Smooth muscle cell (in vitro differentiated cells): ENCODE results near the gene RER1. TPM values are rescaled to one million over a fixed set of nuclear protein-coding genes. Genes with fewer than 3 reads are reported as not detected.

ENCODE experiments used
- DNase-seq: peaks from one replicate; lab custom pipeline; 2025; ENCODE audit not compliant: unreplicated experiment; lab: John Stamatoyannopoulos, UW
- H2AFZ ChIP-seq: fragments of 200-600 bp; sonication (generic); 2 replicates; pipeline ENCODE4 v1.6.0; 2016; ENCODE audit warnings: antibody characterized with exemption, low read depth, mild to moderate bottlenecking
- H3F3A ChIP-seq: fragments of 200-600 bp; sonication (generic); 2 replicates; pipeline ENCODE4 v1.6.0; 2017; ENCODE audit warnings: antibody characterized with exemption, low read depth
- H3K27ac ChIP-seq: fragments of 200-600 bp; sonication (generic); 2 replicates; pipeline ENCODE4 v1.5.1; 2016; ENCODE audit warnings: low read depth, mild to moderate bottlenecking
- H3K27me3 ChIP-seq: fragments of 200-600 bp; sonication (generic); 2 replicates; pipeline ENCODE4 v1.6.1; 2016; ENCODE audit warnings: low read depth, mild to moderate bottlenecking
- H3K36me3 ChIP-seq: fragments of 200-600 bp; sonication (generic); 2 replicates; pipeline ENCODE4 v1.5.1; 2016; ENCODE audit warnings: low read depth
- H3K4me1 ChIP-seq: fragments of 200-600 bp; sonication (generic); 2 replicates; pipeline ENCODE4 v1.5.1; 2016; ENCODE audit warnings: low read depth
- H3K4me2 ChIP-seq: fragments of 200-600 bp; sonication (generic); 2 replicates; pipeline ENCODE4 v1.6.0; 2016; ENCODE audit warnings: mild to moderate bottlenecking
- H3K4me3 ChIP-seq: fragments of 200-600 bp; sonication (generic); 2 replicates; pipeline ENCODE4 v1.5.1; 2016; ENCODE audit warnings: mild to moderate bottlenecking
- H3K79me2 ChIP-seq: fragments of 200-600 bp; sonication (generic); 2 replicates; pipeline ENCODE4 v1.6.0; 2016; ENCODE audit warnings: low read depth, mild to moderate bottlenecking
- H3K9ac ChIP-seq: fragments of 200-600 bp; sonication (generic); 2 replicates; pipeline ENCODE4 v1.6.0; 2016; ENCODE audit warnings: low read depth
- H3K9me3 ChIP-seq: fragments of 200-600 bp; sonication (generic); replicated peaks from 2 replicates; pipeline ENCODE4 v1.5.1; 2016; ENCODE audit warnings: low read depth
- H4K20me1 ChIP-seq: fragments of 200-600 bp; sonication (generic); 2 replicates; pipeline ENCODE4 v1.6.0; 2016; ENCODE audit warnings: low read depth
- CTCF ChIP-seq: fragments of 200-600 bp; sonication (generic); IDR thresholded peaks from 2 replicates; pipeline ENCODE4 v1.5.1; 2017; ENCODE audit warnings: borderline replicate concordance, mild to moderate bottlenecking, antibody characterized with exemption; ENCODE audit not compliant: insufficient read depth, poor library complexity, severe bottlenecking
- WGBS: methylation state at CpG from one replicate; pipeline ENCODE4 v1.1.7; 2016; ENCODE audit warnings: low lambda C conversion rate; 5-methylcytosine and 5-hydroxymethylcytosine counted together
- polyA plus RNA-seq: library from polyadenylated mRNA; unstranded; fragments of >200 nt; fragmentation: Nextera tagmentation; extraction: Ambion mirVana; gene quantifications from 2 replicates; pipeline ENCODE4 v1.2.1, GENCODE V29; 2016
- total RNA-seq: library from RNA; depleted of rRNA; stranded (reverse); fragments of >200 nt; gene quantifications from 2 replicates; pipeline ENCODE4 v1.2.3, GENCODE V29; 2014

RER1 gene
- total and polyA plus RNA-seq, 2 experiments from 2014 or later = 101 to 269 TPM

DNA sequence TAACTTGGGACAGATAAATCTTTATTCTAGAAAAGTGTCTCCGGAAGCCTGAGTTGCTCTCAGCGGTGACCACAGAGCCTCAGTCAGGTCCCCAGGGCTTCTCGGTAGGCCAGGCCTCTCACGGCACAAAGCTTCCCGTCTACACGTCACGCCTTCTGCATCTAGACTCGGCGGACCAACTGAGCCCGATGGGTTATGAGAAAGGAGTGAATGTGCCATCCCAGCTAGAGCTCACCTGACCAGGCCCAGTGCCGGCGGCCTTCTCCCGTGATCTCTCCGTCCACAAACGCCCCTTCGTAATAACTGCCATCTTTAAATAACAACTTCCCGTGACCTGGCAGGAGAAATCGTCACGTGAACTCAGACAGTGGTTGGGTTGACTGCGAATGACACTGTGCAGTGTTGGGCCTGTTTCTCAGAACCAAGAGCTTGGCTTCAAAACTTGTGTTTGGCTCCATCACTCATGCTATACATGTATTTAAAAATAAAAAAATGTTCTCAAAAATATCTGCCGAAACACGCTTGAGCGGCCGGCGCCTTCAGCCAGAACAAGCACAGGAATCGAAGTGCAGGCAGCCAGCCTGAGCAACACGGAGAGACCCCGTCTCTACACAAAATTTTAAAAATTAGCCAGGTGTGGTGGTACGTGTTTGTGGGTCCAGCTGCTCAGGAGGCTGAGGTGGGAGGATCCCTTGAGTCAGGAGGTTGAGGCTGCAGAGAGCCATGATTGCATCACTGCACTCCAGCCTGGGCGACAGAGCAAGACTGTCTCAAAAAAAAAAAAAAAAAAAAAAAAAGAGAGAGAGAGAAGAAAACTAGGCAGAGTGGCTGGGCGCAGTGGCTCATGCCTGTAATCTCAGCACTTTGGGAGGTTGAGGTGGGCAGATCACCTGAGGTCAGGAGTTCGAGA, 3.4 kb upstream of the RER1 start:
- 97% methylated on average over 32 of the region's 32 CpGs for WGBS
- no peak overlapping the region for H3K9ac ChIP-seq

DNA sequence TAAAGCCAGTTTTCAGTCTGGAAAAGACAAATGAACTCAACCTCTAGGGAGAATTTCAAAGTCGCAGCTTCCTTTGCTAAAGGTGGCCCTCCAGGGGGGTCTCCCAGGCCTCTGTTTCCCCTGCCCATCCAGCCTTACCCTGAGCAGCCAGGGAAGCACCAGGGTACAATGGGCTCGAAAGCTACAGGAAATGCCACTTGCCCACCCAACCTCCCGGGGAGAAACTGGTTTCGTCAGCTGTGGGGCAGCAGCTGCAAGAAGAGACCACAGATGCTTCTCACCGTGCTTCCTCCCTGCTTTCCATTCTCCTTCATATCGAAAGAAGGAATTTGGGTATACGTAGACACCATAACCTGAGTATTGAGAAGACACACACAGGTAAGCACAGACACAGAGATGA, 2.0 kb upstream of the RER1 start:
- Histone ChIP-seq H4K20me1 (peaks cover 23% of the 10 kb centered on the region), H3K4me3 (no peak overlapping the region), H3K79me2 (peaks cover 44% of the 10 kb centered on the region), H3K4me1 (peaks cover 6% of the 10 kb centered on the region), H3K27me3 (no peaks in the 10 kb centered on the region), H3F3A (no peaks in the 10 kb centered on the region), H3K4me2 (no peak overlapping the region), H3K36me3 (no peaks in the 10 kb centered on the region), H2AFZ (no peak overlapping the region), H3K27ac (no peak overlapping the region), H3K9ac (no peak overlapping the region), H3K9me3 (no peaks in the 10 kb centered on the region)
- TF ChIP-seq CTCF = no peak
- 98% methylated on average over 7 of the region's 7 CpGs for WGBS
- DNase-seq = no peak

More for the DNA sequence above, 3.4 kb upstream of the RER1 start:
- no peak overlapping the region for H3K4me3 ChIP-seq
- no peak for TF ChIP-seq CTCF
- no peak overlapping the region for H3K4me2 ChIP-seq
- H4K20me1 ChIP-seq = peaks cover 9% of the 10 kb centered on the region
- DNase-seq = no peak
- H3K27me3 ChIP-seq = no peaks in the 10 kb centered on the region
- no peaks in the 10 kb centered on the region for H3K36me3 ChIP-seq
- H2AFZ ChIP-seq = no peak overlapping the region
- H3K79me2 ChIP-seq = peaks cover 31% of the 10 kb centered on the region
- peaks cover 6% of the 10 kb centered on the region for H3K4me1 ChIP-seq
- no peak overlapping the region for H3K27ac ChIP-seq
- no peaks in the 10 kb centered on the region for H3K9me3 ChIP-seq
- H3F3A ChIP-seq = no peaks in the 10 kb centered on the region

GRCh38 chr1:2391931-2392509, 379 bp downstream of the RER1 start:
- no peak for TF ChIP-seq CTCF
- WGBS = 1% methylated on average over 25 of the region's 62 CpGs
- H3K4me2 ChIP-seq = peak overlapping the region; percentile 96
- no peak for DNase-seq
- no peaks in the 10 kb centered on the region for H3K36me3 ChIP-seq
- peaks cover 66% of the 10 kb centered on the region for H3K79me2 ChIP-seq
- peak overlapping the region; percentile 52 for H3K27ac ChIP-seq
- H3K9me3 ChIP-seq = no peaks in the 10 kb centered on the region
- H2AFZ ChIP-seq = no peak overlapping the region
- H3K4me1 ChIP-seq = peaks cover 6% of the 10 kb centered on the region
- H4K20me1 ChIP-seq = peaks cover 31% of the 10 kb centered on the region
- peak overlapping the region; percentile 95 for H3K4me3 ChIP-seq
- H3K27me3 ChIP-seq = no peaks in the 10 kb centered on the region
- H3K9ac ChIP-seq = peak overlapping the region; percentile 84
- H3F3A ChIP-seq = peaks cover 3% of the 10 kb centered on the region
